ENCODE data around the gene SMYD3.

Gene SMYD3

DNA sequence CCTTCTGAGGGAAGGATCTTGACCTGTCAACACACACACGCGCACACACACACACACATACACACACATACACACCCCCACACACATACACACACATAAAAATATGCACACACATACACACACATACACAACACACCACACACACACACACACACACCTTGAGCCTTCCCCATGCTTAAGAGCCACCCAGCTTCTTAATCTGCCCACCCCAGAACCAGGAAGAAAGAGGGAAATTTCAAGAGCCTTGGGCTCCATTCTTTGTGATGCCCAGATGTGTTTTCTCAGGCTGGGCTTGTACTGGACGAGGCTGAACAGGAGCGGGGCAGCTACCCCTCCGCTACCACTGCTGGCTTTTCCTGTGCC is 708.7 kb downstream of the SMYD3 start:
- DNase-seq (ENCODE audit: low read depth), result no peak
- TF ChIP-seq, protein P1, sequence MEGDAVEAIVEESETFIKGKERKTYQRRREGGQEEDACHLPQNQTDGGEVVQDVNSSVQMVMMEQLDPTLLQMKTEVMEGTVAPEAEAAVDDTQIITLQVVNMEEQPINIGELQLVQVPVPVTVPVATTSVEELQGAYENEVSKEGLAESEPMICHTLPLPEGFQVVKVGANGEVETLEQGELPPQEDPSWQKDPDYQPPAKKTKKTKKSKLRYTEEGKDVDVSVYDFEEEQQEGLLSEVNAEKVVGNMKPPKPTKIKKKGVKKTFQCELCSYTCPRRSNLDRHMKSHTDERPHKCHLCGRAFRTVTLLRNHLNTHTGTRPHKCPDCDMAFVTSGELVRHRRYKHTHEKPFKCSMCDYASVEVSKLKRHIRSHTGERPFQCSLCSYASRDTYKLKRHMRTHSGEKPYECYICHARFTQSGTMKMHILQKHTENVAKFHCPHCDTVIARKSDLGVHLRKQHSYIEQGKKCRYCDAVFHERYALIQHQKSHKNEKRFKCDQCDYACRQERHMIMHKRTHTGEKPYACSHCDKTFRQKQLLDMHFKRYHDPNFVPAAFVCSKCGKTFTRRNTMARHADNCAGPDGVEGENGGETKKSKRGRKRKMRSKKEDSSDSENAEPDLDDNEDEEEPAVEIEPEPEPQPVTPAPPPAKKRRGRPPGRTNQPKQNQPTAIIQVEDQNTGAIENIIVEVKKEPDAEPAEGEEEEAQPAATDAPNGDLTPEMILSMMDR (IDR thresholded peaks at IDR 0.05; ENCODE audit: control insufficient read depth, insufficient read depth, low read depth, low read length, missing control alignments), result no peak
- H3K4me3 ChIP-seq (ENCODE audit: control insufficient read depth, low read depth, low read length), result no peak overlapping the region

DNA sequence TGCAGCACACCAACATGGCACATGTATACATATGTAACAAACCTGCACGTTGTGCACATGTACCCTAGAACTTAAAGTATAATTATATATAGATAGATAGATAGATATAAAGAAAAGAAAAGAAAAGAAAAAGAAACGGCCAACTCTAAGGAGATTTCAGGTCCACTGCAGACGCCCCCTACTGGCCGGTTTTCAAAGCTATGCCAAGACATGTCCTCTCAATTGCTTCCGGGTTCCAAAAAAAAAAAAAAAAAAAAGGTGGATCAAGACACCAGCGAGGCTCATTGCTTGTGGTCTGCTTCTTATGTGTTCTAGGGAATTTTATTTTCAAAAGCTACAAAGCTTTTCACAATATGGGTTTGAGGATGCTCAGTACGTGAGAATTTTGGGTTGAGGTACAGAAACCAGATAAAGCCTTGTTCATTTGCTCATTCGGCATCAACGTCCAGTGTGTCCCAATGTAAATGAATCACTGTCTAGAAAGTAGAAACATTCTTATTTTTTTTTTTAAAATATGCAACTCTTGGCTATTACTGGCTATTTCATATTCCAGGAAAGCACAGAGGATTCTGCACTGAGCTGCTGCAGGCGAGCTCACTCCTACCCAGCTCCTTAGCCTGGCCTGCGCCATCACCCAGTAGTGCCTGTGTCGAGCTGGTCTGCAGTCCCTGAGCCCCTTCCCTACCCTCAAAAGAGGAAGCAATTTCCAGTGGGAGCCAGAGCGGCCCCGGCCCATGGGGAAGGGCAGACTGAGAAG is 709.3 kb downstream of the SMYD3 start:
- peak; percentile 55 for DNase-seq (ENCODE audit: low read depth)
- no peak overlapping the region for H3K4me3 ChIP-seq (ENCODE audit: control insufficient read depth, low read depth, low read length)
- TF ChIP-seq, protein P1 (IDR thresholded peaks at IDR 0.05; ENCODE audit: control insufficient read depth, insufficient read depth, low read depth, low read length, missing control alignments), result peak; percentile 53

DNA sequence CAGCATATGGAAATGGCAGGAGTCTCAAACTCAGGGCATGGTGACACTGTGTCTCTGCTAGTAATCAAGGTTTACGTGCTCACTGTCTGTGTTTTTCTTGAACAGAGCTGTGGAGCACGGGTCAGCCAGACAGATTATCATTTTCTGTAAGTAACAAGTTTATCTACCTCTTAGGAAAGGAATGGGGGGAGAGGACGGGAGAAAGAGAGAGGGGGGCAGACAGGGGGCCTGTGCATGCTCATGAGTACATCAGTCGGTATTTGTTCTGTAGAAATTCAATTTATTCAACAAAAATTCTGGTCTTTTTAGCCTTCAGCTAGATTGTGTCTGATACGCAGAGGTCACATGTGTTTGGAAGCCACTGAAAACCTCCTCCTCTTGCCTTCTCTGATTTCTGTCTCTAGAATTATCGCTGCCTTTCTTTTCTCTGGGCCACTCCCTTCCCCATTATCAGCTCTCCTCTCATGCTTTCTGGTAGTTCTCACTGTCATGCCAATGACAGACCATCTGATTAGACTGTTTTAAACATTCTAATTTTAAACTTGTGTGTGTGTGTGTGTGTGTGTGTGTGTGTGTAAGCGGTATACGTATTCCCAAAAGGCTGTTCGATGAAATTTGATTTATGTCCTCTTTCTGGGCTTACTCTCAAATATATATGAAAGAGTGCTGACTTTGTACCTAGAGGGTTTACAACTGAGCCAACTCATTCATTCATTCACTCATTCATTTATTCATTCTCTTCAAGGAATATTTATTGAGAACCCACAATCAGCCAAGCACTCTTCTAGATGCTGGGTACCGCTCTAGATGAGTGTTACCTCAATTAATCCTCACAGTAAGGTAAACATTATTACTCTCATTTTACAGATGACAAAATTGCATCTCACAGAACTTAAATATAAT is 715.4 kb downstream of the SMYD3 start:
- DNase-seq (ENCODE audit: low read depth), result no peak
- no peak overlapping the region for H3K4me3 ChIP-seq (ENCODE audit: control insufficient read depth, low read depth, low read length)
- TF ChIP-seq, protein P1 (IDR thresholded peaks at IDR 0.05; ENCODE audit: control insufficient read depth, insufficient read depth, low read depth, low read length, missing control alignments), result no peak

DNA sequence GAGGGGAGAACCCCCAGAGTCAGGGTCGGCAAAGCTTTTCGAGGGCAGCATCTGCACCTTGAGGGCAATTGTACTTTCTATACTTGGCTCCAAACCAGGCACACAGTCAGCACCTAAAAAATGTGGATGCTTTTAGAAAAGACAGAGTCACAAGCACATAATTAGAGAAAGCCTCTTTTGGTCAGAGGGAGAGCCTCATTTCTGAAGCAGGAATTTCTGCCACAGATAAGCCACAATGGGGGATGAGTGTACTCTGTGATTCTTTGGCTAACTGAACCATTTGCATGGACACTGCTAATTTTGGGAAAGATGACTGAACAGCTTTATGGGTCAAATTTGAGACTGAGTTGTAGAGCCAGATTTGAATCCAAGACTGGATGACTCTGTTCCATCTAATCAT is 716.6 kb downstream of the SMYD3 start:
- TF ChIP-seq, protein P1 (IDR thresholded peaks at IDR 0.05; ENCODE audit: control insufficient read depth, insufficient read depth, low read depth, low read length, missing control alignments), result no peak
- DNase-seq (ENCODE audit: low read depth), result peak; percentile 54
- H3K4me3 ChIP-seq (ENCODE audit: control insufficient read depth, low read depth, low read length), result no peak overlapping the region

DNA sequence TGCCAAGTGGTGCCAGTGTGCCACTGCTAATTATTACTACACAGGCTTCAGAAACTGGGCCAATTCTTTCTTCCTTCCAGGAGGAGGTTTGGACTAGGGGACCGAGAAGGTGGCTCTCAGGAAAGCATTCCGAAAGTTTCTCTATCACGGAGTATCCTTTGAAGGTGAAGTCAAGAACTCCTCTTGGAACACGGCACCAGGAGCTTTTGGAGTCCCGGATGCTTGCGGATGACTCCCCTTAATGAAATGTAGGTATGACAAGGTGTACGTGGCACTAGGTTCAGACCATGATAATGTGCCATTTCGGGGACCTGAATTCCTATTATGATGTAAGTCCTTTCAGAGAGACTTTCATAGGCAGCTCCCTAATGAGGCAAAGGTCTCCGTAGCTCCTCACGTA is 718.2 kb downstream of the SMYD3 start:
- no peak for DNase-seq (ENCODE audit: low read depth)
- TF ChIP-seq, protein P1 (IDR thresholded peaks at IDR 0.05; ENCODE audit: control insufficient read depth, insufficient read depth, low read depth, low read length, missing control alignments), result no peak
- no peak overlapping the region for H3K4me3 ChIP-seq (ENCODE audit: control insufficient read depth, low read depth, low read length)

DNA sequence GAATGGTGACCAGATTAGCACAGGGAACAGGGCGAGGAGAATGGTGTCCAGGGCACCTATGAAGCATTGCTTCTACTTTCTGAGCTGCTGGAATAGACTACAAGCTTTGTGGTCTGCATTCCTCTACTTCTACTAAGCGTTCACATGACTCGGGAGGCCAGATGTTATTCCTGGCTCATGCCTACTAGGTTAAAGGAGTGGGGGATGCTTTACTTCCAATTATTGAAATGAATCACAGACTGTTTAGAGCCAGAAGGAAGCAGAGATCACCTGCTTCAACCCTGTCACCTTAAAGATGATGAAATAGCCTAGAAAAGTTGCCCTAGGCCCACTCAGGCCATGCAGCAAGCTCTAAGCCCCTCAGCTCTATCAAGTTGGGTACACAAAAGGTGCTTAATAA is 718.8 kb downstream of the SMYD3 start:
- H3K4me3 ChIP-seq (ENCODE audit: control insufficient read depth, low read depth, low read length), result no peak overlapping the region
- peak; percentile 91 for DNase-seq (ENCODE audit: low read depth)
- TF ChIP-seq, protein P1 (IDR thresholded peaks at IDR 0.05; ENCODE audit: control insufficient read depth, insufficient read depth, low read depth, low read length, missing control alignments), result no peak
